PFSK-1 (cell line): ENCODE data around the gene CDK15. TPM values are rescaled to one million over a fixed set of nuclear protein-coding genes. Genes with fewer than 3 reads are reported as not detected.

Experiments
- FOXP2 ChIP-seq: optimal IDR thresholded peaks from 2 replicates; pipeline ENCODE3; 2011; ENCODE audit warnings: borderline replicate concordance, control low read depth, inconsistent platforms; ENCODE audit not compliant: insufficient read depth; ENCODE audit errors: extremely low read length, extremely low read depth
- POLR2AphosphoS5 ChIP-seq: IDR thresholded peaks from 2 replicates; pipeline ENCODE4 v1.6.1; 2012; ENCODE audit warnings: low read depth, mild to moderate bottlenecking, control low read depth, low read length, moderate library complexity
- SIN3A ChIP-seq: IDR thresholded peaks from 2 replicates; pipeline ENCODE4 v1.6.1; 2012; ENCODE audit warnings: mild to moderate bottlenecking, low read length, moderate library complexity, borderline replicate concordance; ENCODE audit not compliant: insufficient read depth
- TAF1 ChIP-seq: IDR thresholded peaks from 2 replicates; pipeline ENCODE4 v1.6.1; 2012; ENCODE audit warnings: low read length, control low read depth, borderline replicate concordance; ENCODE audit not compliant: insufficient read depth
- polyA plus RNA-seq: library from polyadenylated mRNA; unstranded; fragments of >200 nt; gene quantifications from one replicate; pipeline ENCODE4 v1.2.1, GENCODE V29; 2012; ENCODE audit warnings: low read depth, missing spikeins; ENCODE audit not compliant: insufficient read length
- TF ChIP-seq, protein P1 (sequence below), 2 experiments: IDR thresholded peaks; 2 replicates each; pipeline versions ENCODE4 v1.6.1 to v1.8.0; 2011 to 2012; ENCODE audit warnings: low read depth in 2 of 2, low read length in 2 of 2, control low read depth in 1 of 2, inconsistent platforms in 1 of 2, mild to moderate bottlenecking in 1 of 2, moderate library complexity in 1 of 2; ENCODE audit not compliant: insufficient read depth in 1 of 2

Gene CDK15
- not detected for polyA plus RNA-seq

DNA sequence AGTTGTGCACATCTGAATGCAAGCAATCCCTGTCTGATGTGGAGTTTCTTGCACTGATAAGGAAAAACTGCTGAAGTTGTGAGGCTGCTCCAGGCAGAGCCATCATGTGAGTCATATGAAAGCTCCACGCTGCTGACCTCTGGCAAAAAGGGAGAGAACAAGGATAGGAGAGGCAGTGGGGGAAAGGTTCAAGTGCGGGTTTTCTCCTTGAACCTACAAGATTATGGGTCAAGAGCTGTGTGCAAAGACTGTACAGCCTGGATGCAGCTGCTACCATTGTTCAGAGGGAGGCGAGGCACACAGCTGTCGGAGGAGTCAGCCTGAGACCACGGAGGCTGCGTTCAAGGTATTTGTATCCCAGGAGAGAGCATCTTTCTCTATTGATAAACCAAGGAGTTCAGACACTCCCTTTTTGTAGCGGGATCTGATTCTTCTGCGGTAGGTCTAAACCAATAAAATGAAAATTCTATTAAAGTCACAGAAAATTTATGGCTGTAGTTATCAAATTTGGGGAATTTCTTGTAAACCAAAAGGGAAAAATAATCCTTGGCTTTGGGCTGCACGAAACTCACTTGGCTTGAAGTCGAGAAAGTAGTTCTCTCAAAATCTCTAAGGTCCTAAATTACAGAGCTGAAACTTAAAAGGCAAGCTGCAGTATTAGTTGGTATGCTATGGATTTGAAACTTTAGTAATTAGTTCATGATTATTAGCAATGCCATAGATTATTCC, at the start of gene CDK15:
CDK15 (plus strand) TSS at position 96 of the 729 bp plus-strand sequence; CDS start at position 224, 128 bp downstream.
- TF ChIP-seq, protein P1, sequence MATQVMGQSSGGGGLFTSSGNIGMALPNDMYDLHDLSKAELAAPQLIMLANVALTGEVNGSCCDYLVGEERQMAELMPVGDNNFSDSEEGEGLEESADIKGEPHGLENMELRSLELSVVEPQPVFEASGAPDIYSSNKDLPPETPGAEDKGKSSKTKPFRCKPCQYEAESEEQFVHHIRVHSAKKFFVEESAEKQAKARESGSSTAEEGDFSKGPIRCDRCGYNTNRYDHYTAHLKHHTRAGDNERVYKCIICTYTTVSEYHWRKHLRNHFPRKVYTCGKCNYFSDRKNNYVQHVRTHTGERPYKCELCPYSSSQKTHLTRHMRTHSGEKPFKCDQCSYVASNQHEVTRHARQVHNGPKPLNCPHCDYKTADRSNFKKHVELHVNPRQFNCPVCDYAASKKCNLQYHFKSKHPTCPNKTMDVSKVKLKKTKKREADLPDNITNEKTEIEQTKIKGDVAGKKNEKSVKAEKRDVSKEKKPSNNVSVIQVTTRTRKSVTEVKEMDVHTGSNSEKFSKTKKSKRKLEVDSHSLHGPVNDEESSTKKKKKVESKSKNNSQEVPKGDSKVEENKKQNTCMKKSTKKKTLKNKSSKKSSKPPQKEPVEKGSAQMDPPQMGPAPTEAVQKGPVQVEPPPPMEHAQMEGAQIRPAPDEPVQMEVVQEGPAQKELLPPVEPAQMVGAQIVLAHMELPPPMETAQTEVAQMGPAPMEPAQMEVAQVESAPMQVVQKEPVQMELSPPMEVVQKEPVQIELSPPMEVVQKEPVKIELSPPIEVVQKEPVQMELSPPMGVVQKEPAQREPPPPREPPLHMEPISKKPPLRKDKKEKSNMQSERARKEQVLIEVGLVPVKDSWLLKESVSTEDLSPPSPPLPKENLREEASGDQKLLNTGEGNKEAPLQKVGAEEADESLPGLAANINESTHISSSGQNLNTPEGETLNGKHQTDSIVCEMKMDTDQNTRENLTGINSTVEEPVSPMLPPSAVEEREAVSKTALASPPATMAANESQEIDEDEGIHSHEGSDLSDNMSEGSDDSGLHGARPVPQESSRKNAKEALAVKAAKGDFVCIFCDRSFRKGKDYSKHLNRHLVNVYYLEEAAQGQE (IDR thresholded peaks at IDR 0.05; ENCODE audit: insufficient read depth in 1 of 2, low read depth in 2 of 2, low read length in 2 of 2) = no peak
- TF ChIP-seq SIN3A = no peak
- TF ChIP-seq TAF1 = no peak
- no peak for TF ChIP-seq FOXP2
- no peak for TF ChIP-seq POLR2AphosphoS5

DNA sequence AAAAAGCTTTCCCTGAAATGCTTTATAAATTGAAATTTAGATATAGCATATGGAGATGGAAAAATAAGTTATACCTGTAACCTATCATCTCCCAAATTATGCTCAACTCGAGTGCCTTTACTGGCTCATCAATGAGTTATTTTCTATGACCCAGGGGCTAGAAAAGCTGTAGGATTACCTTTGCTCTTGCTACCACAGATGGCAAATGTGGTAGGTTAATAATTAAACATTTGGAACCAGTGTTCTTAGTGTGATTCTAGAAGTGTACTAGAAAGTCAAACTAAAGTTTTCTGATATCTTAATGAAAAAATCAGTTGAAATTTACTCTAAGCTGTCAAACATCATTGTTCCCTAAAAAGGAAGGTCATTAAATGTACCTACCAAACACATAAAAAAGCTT, 48.1 kb upstream of the CDK15 start:
- TF ChIP-seq POLR2AphosphoS5 (no peak), SIN3A (no peak), FOXP2 (no peak), TAF1 (no peak)
- TF ChIP-seq, protein P1 (IDR thresholded peaks at IDR 0.05; ENCODE audit: insufficient read depth in 1 of 2, low read depth in 2 of 2, low read length in 2 of 2) = no peak

DNA sequence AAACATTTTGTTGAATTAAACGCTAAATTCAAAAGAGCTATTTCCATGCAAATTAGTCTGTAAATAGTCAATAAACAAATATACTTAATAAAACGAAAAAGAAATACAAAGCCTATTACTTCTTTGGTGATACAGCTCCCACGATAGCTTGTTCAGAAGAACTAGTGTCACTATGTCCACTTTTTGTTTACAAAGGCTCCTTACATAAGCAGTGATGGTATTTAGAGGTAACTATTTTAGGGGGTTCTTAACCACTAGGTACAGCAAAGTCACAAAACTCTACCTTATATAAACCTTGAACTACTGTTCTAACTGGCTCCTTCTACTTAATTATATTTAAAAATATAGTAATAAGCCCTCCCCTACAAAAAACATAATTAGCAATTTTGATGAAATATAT, 47.5 kb upstream of the CDK15 start:
- TF ChIP-seq POLR2AphosphoS5 (no peak), TAF1 (no peak)

DNA sequence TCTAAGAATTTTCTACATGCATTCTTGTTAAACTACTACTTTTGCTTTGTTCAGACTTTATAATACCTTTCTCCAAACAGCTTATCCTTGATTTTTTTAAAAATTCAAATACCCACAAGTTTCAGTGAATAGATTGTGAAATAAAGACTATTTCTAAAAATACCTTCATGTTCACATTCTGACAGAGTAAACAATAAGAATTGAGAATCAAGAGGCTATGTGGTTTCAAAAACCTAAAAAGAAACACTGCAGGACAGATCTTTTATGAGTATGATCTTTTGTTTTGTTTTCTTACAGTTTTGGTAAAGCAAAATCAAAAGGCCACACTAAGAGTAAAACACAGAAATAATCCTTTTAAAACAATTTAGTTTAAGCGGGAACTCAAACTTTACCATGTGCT, 46.8 kb upstream of the CDK15 start:
- TF ChIP-seq SIN3A = no peak
- TF ChIP-seq, protein P1 (IDR thresholded peaks at IDR 0.05; ENCODE audit: insufficient read depth in 1 of 2, low read depth in 2 of 2, low read length in 2 of 2) = no peak
- no peak for TF ChIP-seq FOXP2
- TF ChIP-seq POLR2AphosphoS5 = no peak
- TF ChIP-seq TAF1 = no peak

DNA sequence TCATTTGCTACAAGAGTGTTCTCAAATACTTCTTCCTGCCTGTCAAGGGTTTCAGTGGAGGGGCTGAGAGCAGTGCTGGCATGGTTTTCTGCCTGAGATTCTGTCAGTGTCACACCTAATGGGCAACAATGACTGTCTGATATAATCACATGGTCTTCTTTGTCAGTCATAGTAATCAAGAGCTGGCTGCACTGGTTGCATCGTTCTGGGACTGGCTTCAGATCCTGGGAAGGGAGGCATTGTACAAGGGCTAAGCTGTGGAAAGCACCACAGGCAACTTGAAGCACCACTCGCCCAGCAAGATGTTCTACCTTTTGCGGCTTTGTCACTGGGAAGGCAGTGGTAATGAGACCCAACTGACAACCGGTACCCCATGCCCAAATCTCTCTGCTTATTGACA, 45.2 kb upstream of the CDK15 start:
- TF ChIP-seq FOXP2 = no peak
- TF ChIP-seq SIN3A = no peak
- no peak for TF ChIP-seq POLR2AphosphoS5
- TF ChIP-seq, protein P1 (IDR thresholded peaks at IDR 0.05; ENCODE audit: insufficient read depth in 1 of 2, low read depth in 2 of 2, low read length in 2 of 2) = no peak
- TF ChIP-seq TAF1 = no peak
